Measurements from ENCODE around the gene WDFY4. TPM values are rescaled to one million over a fixed set of nuclear protein-coding genes. Genes with fewer than 3 reads are reported as not detected.

The WDFY4 gene
- polyA plus RNA-seq, 1 donor from 2014 or later = not detected

GRCh38 chr10:48651293-48651692 is 33.4 kb upstream of the WDFY4 start:
- TF ChIP-seq, protein P1, sequence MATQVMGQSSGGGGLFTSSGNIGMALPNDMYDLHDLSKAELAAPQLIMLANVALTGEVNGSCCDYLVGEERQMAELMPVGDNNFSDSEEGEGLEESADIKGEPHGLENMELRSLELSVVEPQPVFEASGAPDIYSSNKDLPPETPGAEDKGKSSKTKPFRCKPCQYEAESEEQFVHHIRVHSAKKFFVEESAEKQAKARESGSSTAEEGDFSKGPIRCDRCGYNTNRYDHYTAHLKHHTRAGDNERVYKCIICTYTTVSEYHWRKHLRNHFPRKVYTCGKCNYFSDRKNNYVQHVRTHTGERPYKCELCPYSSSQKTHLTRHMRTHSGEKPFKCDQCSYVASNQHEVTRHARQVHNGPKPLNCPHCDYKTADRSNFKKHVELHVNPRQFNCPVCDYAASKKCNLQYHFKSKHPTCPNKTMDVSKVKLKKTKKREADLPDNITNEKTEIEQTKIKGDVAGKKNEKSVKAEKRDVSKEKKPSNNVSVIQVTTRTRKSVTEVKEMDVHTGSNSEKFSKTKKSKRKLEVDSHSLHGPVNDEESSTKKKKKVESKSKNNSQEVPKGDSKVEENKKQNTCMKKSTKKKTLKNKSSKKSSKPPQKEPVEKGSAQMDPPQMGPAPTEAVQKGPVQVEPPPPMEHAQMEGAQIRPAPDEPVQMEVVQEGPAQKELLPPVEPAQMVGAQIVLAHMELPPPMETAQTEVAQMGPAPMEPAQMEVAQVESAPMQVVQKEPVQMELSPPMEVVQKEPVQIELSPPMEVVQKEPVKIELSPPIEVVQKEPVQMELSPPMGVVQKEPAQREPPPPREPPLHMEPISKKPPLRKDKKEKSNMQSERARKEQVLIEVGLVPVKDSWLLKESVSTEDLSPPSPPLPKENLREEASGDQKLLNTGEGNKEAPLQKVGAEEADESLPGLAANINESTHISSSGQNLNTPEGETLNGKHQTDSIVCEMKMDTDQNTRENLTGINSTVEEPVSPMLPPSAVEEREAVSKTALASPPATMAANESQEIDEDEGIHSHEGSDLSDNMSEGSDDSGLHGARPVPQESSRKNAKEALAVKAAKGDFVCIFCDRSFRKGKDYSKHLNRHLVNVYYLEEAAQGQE (IDR thresholded peaks at IDR 0.05; ENCODE audit: borderline replicate concordance) = no peak
- TF ChIP-seq MXI1 (conservative IDR thresholded peaks at IDR 0.05; ENCODE audit: poor library complexity, severe bottlenecking) (no peak), RAD21 (conservative IDR thresholded peaks at IDR 0.05) (no peak), CTCF (IDR thresholded peaks at IDR 0.05; ENCODE audit: poor library complexity, severe bottlenecking) (no peak), EP300 (conservative IDR thresholded peaks at IDR 0.05; ENCODE audit: poor library complexity, severe bottlenecking) (no peak), TAF1 (IDR thresholded peaks at IDR 0.05; ENCODE audit: low read depth) (no peak), EZH2 (IDR thresholded peaks at IDR 0.05; ENCODE audit: borderline replicate concordance, insufficient read depth, low read length, poor library complexity, severe bottlenecking) (no peak), POLR2AphosphoS5 (IDR thresholded peaks at IDR 0.05) (no peak), SMC3 (conservative IDR thresholded peaks at IDR 0.05; ENCODE audit: poor library complexity) (no peak)
- Histone ChIP-seq H4K20me1 (ENCODE audit: insufficient read depth) (no peaks in the 10 kb centered on the region), H3K4me3 (ENCODE audit: low read length) (no peak overlapping the region), H3K4me2 (ENCODE audit: low read length) (no peak overlapping the region), H3K9me3 (ENCODE audit: low read length) (no peaks in the 10 kb centered on the region), H2AFZ (ENCODE audit: low read depth, low read length) (no peak overlapping the region), H3K27ac (ENCODE audit: low read length) (no peak overlapping the region), H3K27me3 (ENCODE audit: insufficient read depth, low read depth, low read length) (no peaks in the 10 kb centered on the region), H3F3A (ENCODE audit: insufficient read depth, low read length, poor library complexity, severe bottlenecking) (no peaks in the 10 kb centered on the region), H3K36me3 (ENCODE audit: insufficient read depth, low read length) (no peaks in the 10 kb centered on the region), H3K79me2 (replicated peaks; ENCODE audit: insufficient read depth, low read length) (no peaks in the 10 kb centered on the region), H3K9me2 (ENCODE audit: insufficient read depth, low read length) (no peaks in the 10 kb centered on the region), H3K9ac (ENCODE audit: low read length) (no peak overlapping the region)

DNA sequence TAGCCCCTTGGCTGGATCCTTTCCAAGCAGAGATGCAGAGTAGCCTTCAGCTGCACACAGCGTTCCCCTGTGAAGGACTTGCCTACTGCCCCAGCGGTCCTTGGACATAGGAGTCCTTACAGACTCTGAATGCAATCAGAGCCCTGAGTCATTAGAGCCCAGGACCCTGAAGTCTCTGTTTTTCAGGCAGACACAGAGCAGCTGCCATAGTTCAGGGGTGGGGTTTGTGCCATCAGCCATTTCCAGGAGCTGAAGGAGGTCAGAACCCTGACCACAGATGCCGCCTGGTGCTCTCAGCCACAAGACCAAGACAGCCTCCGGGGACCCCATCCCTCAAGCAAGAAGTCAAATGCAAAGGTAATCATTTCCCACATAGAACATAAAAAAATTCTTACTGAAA is 32.8 kb upstream of the WDFY4 start:
- Histone ChIP-seq H3K9ac (ENCODE audit: low read length) (no peak overlapping the region), H2AFZ (ENCODE audit: low read depth, low read length) (no peak overlapping the region), H3K27me3 (ENCODE audit: insufficient read depth, low read depth, low read length) (peaks cover 2% of the 10 kb centered on the region), H3K4me3 (ENCODE audit: low read length) (no peak overlapping the region), H3K79me2 (replicated peaks; ENCODE audit: insufficient read depth, low read length) (no peaks in the 10 kb centered on the region), H4K20me1 (ENCODE audit: insufficient read depth) (no peaks in the 10 kb centered on the region), H3K27ac (ENCODE audit: low read length) (no peak overlapping the region), H3K9me2 (ENCODE audit: insufficient read depth, low read length) (no peaks in the 10 kb centered on the region), H3F3A (ENCODE audit: insufficient read depth, low read length, poor library complexity, severe bottlenecking) (no peaks in the 10 kb centered on the region), H3K9me3 (ENCODE audit: low read length) (no peaks in the 10 kb centered on the region), H3K36me3 (ENCODE audit: insufficient read depth, low read length) (no peaks in the 10 kb centered on the region), H3K4me2 (ENCODE audit: low read length) (no peak overlapping the region)
- no peak for TF ChIP-seq POLR2AphosphoS5 (IDR thresholded peaks at IDR 0.05)
- TF ChIP-seq SMC3 (conservative IDR thresholded peaks at IDR 0.05; ENCODE audit: poor library complexity) = no peak
- TF ChIP-seq RAD21 (conservative IDR thresholded peaks at IDR 0.05) = no peak
- TF ChIP-seq, protein P1 (IDR thresholded peaks at IDR 0.05; ENCODE audit: borderline replicate concordance) = no peak
- TF ChIP-seq TAF1 (IDR thresholded peaks at IDR 0.05; ENCODE audit: low read depth) = no peak
- no peak for TF ChIP-seq CTCF (IDR thresholded peaks at IDR 0.05; ENCODE audit: poor library complexity, severe bottlenecking)
- no peak for TF ChIP-seq MXI1 (conservative IDR thresholded peaks at IDR 0.05; ENCODE audit: poor library complexity, severe bottlenecking)
- TF ChIP-seq EZH2 (IDR thresholded peaks at IDR 0.05; ENCODE audit: borderline replicate concordance, insufficient read depth, low read length, poor library complexity, severe bottlenecking) = no peak
- TF ChIP-seq EP300 (conservative IDR thresholded peaks at IDR 0.05; ENCODE audit: poor library complexity, severe bottlenecking) = no peak
